HepG2 (cell line): ENCODE data around the gene C20orf144. TPM values are rescaled to one million over a fixed set of nuclear protein-coding genes. Genes with fewer than 3 reads are reported as not detected.

Experiments used
- AKAP8 ChIP-seq: sonication (generic); formaldehyde crosslinking; IDR thresholded peaks from 2 replicates; pipeline ENCODE4 v1.5.1; 2020; ENCODE audit warnings: mild to moderate bottlenecking, missing genetic modification reagents
- ATF3 ChIP-seq: sonication (generic); formaldehyde crosslinking; IDR thresholded peaks from 2 replicates; pipeline ENCODE4 v1.4.0; 2020; ENCODE audit warnings: missing genetic modification reagents
- BATF2 ChIP-seq: sonication (generic); formaldehyde crosslinking; IDR thresholded peaks from 2 replicates; pipeline ENCODE4 v1.8.0; 2022; ENCODE audit warnings: mild to moderate bottlenecking, missing genetic modification reagents, moderate library complexity
- CBX5 ChIP-seq: sonication (generic); formaldehyde crosslinking; IDR thresholded peaks from 2 replicates; pipeline ENCODE4 v1.4.0; 2020; ENCODE audit warnings: missing genetic modification reagents, borderline replicate concordance
- CCDC6 ChIP-seq: sonication (generic); formaldehyde crosslinking; IDR thresholded peaks from 2 replicates; pipeline ENCODE4 v1.8.1; 2022; ENCODE audit warnings: mild to moderate bottlenecking, missing genetic modification reagents, moderate library complexity
- CREB1 ChIP-seq, 2 experiments: fragments of 450-650 bp in 1 of 2; IDR thresholded peaks; 2 replicates each; pipeline ENCODE4 v1.6.1; 2016 to 2017; ENCODE audit warnings: control low read depth in 1 of 2, mild to moderate bottlenecking in 1 of 2, missing compliant biosample characterization in 1 of 2, missing genetic modification characterization in 1 of 2
- FOXK2 ChIP-seq: fragments of 450-650 bp; IDR thresholded peaks from 2 replicates; pipeline ENCODE4 v1.6.1; 2016
- HNRNPL ChIP-seq: fragments of 200-400 bp; formaldehyde crosslinking; IDR thresholded peaks from 2 replicates; pipeline ENCODE4 v1.6.1; 2017; ENCODE audit warnings: mild to moderate bottlenecking, low read depth, low read length
- KDM6A ChIP-seq: IDR thresholded peaks from 2 replicates; pipeline ENCODE4 v1.6.1; 2016; ENCODE audit warnings: low read depth
- NCOA2 ChIP-seq: sonication (generic); formaldehyde crosslinking; IDR thresholded peaks from 2 replicates; pipeline ENCODE4 v1.8.0; 2022; ENCODE audit warnings: inconsistent platforms
- PAX8 ChIP-seq: sonication (generic); formaldehyde crosslinking; IDR thresholded peaks from 2 replicates; pipeline ENCODE4 v1.8.0; 2022; ENCODE audit warnings: mild to moderate bottlenecking, missing genetic modification reagents, borderline replicate concordance
- RNF2 ChIP-seq: fragments of 450-650 bp; conservative IDR thresholded peaks from 2 replicates; pipeline ENCODE4 v1.6.1; 2016; ENCODE audit warnings: low read depth
- SKI ChIP-seq: fragments of 450-650 bp; IDR thresholded peaks from one replicate; pipeline ENCODE4 v1.6.1; 2018; ENCODE audit warnings: mild to moderate bottlenecking; ENCODE audit not compliant: partially characterized antibody
- SNAPC2 ChIP-seq: sonication (generic); formaldehyde crosslinking; IDR thresholded peaks from 2 replicates; pipeline ENCODE4 v1.8.1; 2022; ENCODE audit warnings: mild to moderate bottlenecking, missing genetic modification reagents
- STAT5B ChIP-seq: sonication (generic); formaldehyde crosslinking; IDR thresholded peaks from 2 replicates; pipeline ENCODE4 v1.4.0; 2020; ENCODE audit warnings: missing genetic modification reagents
- THAP9 ChIP-seq: sonication (generic); formaldehyde crosslinking; IDR thresholded peaks from 2 replicates; pipeline ENCODE4; 2020; ENCODE audit warnings: missing genetic modification reagents, mild to moderate bottlenecking, borderline replicate concordance
- ZNF253 ChIP-seq: sonication (generic); formaldehyde crosslinking; IDR thresholded peaks from 2 replicates; pipeline ENCODE4 v1.8.0; 2022; ENCODE audit warnings: mild to moderate bottlenecking, missing genetic modification reagents, borderline replicate concordance
- ZNF44 ChIP-seq: sonication (generic); formaldehyde crosslinking; IDR thresholded peaks from 2 replicates; pipeline ENCODE4 v1.5.1; 2020; ENCODE audit warnings: mild to moderate bottlenecking, missing genetic modification reagents
- ZNF512 ChIP-seq: sonication (generic); formaldehyde crosslinking; IDR thresholded peaks from 2 replicates; pipeline ENCODE4 v1.4.0; 2020; ENCODE audit warnings: mild to moderate bottlenecking, missing genetic modification reagents
- ZNF513 ChIP-seq: sonication (generic); formaldehyde crosslinking; conservative IDR thresholded peaks from 2 replicates; pipeline ENCODE4 v1.5.0; 2020; ENCODE audit warnings: missing genetic modification reagents
- ZNF724P ChIP-seq: sonication (generic); formaldehyde crosslinking; IDR thresholded peaks from 2 replicates; pipeline ENCODE4 v1.8.0; 2022; ENCODE audit warnings: missing genetic modification reagents, borderline replicate concordance
- ZNF816 ChIP-seq: sonication (generic); formaldehyde crosslinking; IDR thresholded peaks from 2 replicates; pipeline ENCODE4 v1.8.0; 2022; ENCODE audit warnings: missing genetic modification reagents, mild to moderate bottlenecking, borderline replicate concordance
- polyA plus RNA-seq, 8 experiments: library from polyadenylated mRNA; depleted of rRNA in 3 of 8; stranded (reverse) in 7 of 8; unstranded in 1 of 8; fragments of >200 nt; fragmentation: Illumina TruSeq in 4 of 8; extraction: Trizol in 4 of 8; gene quantifications; 2 replicates each; pipeline versions ENCODE4 v1.2.1 to v1.2.3, GENCODE V29; 2011 to 2016; ENCODE audit warnings: low read depth in 4 of 8, missing spikeins in 1 of 8, mixed read lengths in 1 of 8; ENCODE audit not compliant: insufficient read depth in 1 of 8
- total RNA-seq, 5 experiments: library from RNA; depleted of rRNA; stranded (reverse); fragments of >200 nt; fragmentation: Illumina TruSeq; extraction: Trizol; gene quantifications; 2 replicates each; pipeline ENCODE4 v1.2.3, GENCODE V29; 2016; ENCODE audit warnings: low read depth in 1 of 5

C20orf144 gene
- total and polyA plus RNA-seq, 2 of the 13 experiments (the other 11 are each of a cell fraction or from before 2014, with no cell fraction given): 0.09 to 0.16 TPM

- TF ChIP-seq RNF2: peak; percentile 86
- peak; percentile 92 for TF ChIP-seq SKI
- TF ChIP-seq PAX8: peak; percentile 90
- TF ChIP-seq STAT5B (CRISPR knock-in tag): 0 out of 2 replicates have a peak, but pooled peaks have one; percentile 54
- peak; percentile 99 for TF ChIP-seq CCDC6 (CRISPR knock-in tag)
- peak; percentile 59; the same call in 1 of the 2 replicates for TF ChIP-seq CBX5 (CRISPR knock-in tag)
- no peak for TF ChIP-seq FOXK2
- TF ChIP-seq NCOA2 (CRISPR knock-in tag): peak; percentile 6
- peak; percentile 61; the same call in 1 of the 2 replicates for TF ChIP-seq THAP9 (CRISPR knock-in tag)
- TF ChIP-seq ZNF512 (CRISPR knock-in tag): no peak
- no peak; the same call in 1 of the 2 replicates for TF ChIP-seq SNAPC2 (CRISPR knock-in tag)
- TF ChIP-seq ZNF513 (CRISPR knock-in tag): no peak; the same call in 1 of the 2 replicates
- TF ChIP-seq CREB1 (IDR thresholded peaks at IDR 0.05): no peak; the same call in 1 of the 2 replicates
- TF ChIP-seq CREB1 (CRISPR knock-in tag; IDR thresholded peaks at IDR 0.05): no peak
- no peak for TF ChIP-seq HNRNPL
- TF ChIP-seq ZNF44 (CRISPR knock-in tag): peak; percentile 50; the same call in 1 of the 2 replicates
- TF ChIP-seq KDM6A (CRISPR knock-in tag): no peak
- peak; percentile 73; the same call in 1 of the 2 replicates for TF ChIP-seq ZNF724P (CRISPR knock-in tag)
- 0 out of 2 replicates have a peak, but pooled peaks have one; percentile 43 for TF ChIP-seq BATF2
- TF ChIP-seq AKAP8: peak; percentile 96
- TF ChIP-seq ATF3: peak; percentile 4; the same call in 1 of the 2 replicates
- TF ChIP-seq ZNF253 (CRISPR knock-in tag): no peak; the same call in 1 of the 2 replicates
- peak; percentile 98 for TF ChIP-seq ZNF816
These were observed 12.4 kb downstream of the C20orf144 start, which contains the start of gene NECAB3 (continued) for GRCh38 chr20:33674294-33675135.
